Esophagus squamous epithelium (tissue), 4 donors: ENCODE results near the gene WWTR1.

Experiments used
- POLR2A ChIP-seq, 4 donors: fragments of 450-650 bp; IDR thresholded peaks; one replicate each; pipeline ENCODE4 v1.6.1; 2017; ENCODE audit warnings: antibody characterized with exemption in 4 of 4, mild to moderate bottlenecking in 4 of 4, moderate library complexity in 3 of 4
- TF ChIP-seq, protein P1 (sequence below), 6 experiments: fragments of 450-650 bp in 4 of 6; fragments of 200-600 bp in 2 of 6; sonication (generic) in 2 of 6; IDR thresholded peaks; one replicate each; pipeline ENCODE4 v1.5.1; 2016 to 2019; ENCODE audit warnings: antibody characterized with exemption in 6 of 6, mild to moderate bottlenecking in 4 of 6, moderate library complexity in 4 of 6

DNA sequence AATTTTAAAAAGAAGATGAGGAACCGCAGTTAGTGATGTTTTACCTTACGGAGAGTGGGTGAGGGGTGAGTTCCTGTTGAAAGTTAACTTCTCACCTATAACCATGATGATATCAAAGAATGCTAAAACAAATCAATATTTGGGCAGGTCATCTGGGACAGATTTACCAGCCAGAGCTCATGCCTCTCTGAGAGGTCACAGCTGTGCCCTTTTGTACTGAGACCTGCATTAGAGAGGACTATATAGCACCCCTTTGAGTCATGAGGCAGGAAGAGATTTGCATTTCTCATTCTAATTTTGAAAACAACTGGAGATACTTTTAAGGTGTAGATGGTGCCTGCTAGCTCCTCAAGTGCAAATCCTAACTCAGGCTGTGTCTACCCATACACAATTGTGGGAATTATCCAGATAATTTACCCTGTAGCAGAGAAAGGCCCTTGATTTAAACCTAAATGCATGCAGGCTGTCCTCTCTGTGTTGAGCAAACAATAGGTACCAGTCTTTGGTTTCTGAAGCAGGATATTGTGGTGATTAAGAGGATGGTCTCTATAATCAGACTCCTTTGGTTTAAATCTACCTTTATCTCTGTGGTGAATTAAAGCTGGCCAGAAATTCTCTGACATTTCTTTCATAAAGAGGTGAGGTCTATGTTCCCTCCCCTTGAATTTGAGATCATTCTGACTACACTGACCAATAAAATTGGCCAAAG lies 189.2 kb downstream of the WWTR1 start:
- TF ChIP-seq, protein P1, sequence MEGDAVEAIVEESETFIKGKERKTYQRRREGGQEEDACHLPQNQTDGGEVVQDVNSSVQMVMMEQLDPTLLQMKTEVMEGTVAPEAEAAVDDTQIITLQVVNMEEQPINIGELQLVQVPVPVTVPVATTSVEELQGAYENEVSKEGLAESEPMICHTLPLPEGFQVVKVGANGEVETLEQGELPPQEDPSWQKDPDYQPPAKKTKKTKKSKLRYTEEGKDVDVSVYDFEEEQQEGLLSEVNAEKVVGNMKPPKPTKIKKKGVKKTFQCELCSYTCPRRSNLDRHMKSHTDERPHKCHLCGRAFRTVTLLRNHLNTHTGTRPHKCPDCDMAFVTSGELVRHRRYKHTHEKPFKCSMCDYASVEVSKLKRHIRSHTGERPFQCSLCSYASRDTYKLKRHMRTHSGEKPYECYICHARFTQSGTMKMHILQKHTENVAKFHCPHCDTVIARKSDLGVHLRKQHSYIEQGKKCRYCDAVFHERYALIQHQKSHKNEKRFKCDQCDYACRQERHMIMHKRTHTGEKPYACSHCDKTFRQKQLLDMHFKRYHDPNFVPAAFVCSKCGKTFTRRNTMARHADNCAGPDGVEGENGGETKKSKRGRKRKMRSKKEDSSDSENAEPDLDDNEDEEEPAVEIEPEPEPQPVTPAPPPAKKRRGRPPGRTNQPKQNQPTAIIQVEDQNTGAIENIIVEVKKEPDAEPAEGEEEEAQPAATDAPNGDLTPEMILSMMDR (IDR thresholded peaks at IDR 0.05): no peak
- no peak for TF ChIP-seq POLR2A (IDR thresholded peaks at IDR 0.05)
